Measurements from ENCODE around the gene ZNF362.

The ZNF362 gene

DNA sequence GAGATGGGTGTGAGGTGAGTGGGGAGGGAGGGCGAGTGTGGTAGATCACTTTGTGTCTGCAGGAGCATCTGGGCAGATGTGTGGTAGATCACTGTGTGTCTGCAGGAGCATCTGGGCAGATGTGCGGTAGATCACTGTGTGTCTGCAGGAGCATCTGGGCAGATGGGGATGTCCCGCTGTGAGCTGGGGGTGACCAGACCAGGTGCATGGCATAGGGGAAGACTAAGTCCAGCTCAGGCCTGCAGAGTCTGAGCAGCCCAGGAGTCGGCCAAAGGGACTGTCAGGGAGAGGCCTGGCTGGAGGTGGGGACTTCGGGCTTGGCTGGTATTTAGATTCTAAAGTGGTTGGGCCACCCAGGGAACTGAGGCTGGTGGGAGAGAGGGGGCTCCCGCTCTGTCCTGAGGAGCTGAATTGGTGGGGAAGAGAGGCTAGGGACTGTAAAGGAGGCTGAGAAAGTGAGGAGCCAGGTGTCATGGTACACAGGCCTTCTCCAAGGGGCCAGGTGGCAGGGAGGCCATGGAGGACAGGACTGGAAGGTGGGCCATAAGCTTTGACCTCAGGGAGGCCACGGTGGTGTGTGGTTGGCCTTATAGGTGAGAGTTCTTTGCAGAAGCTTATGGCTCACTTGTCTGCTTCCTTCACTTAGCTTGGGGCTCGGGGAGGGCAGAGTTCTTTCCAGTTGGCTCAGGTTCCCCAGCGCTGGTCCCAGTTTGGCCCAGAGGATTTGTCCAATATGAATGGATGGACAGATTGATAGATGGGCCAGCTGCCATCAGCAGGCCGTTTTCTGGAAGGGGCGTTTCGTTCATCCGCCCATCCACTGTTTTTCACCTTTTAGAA lies 15.6 kb downstream of the ZNF362 start:
- Histone ChIP-seq H3K4me3 (ENCODE audit: low read length) (no peak overlapping the region), H3K9me2 (replicated peaks; ENCODE audit: control insufficient read depth, low read length) (no peaks in the 10 kb centered on the region), H3K4me1 (ENCODE audit: control insufficient read depth, low read length) (peaks cover 4% of the 10 kb centered on the region; the same call in 1 of the 2 replicates), H3K9me3 (ENCODE audit: control insufficient read depth, insufficient read depth, low read length) (no peaks in the 10 kb centered on the region), H3K4me2 (ENCODE audit: low read length) (no peak overlapping the region), H3F3A (ENCODE audit: control insufficient read depth, insufficient read depth) (no peaks in the 10 kb centered on the region), H3K27me3 (ENCODE audit: control insufficient read depth, low read length) (no peaks in the 10 kb centered on the region), H3K79me2 (ENCODE audit: control insufficient read depth, low read length) (no peaks in the 10 kb centered on the region), H4K20me1 (ENCODE audit: control insufficient read depth, insufficient read depth, low read depth, low read length) (no peaks in the 10 kb centered on the region), H3K36me3 (ENCODE audit: control insufficient read depth, low read length) (no peaks in the 10 kb centered on the region), H3K27ac (ENCODE audit: low read depth, low read length) (no peak overlapping the region)
- TF ChIP-seq, protein P1, sequence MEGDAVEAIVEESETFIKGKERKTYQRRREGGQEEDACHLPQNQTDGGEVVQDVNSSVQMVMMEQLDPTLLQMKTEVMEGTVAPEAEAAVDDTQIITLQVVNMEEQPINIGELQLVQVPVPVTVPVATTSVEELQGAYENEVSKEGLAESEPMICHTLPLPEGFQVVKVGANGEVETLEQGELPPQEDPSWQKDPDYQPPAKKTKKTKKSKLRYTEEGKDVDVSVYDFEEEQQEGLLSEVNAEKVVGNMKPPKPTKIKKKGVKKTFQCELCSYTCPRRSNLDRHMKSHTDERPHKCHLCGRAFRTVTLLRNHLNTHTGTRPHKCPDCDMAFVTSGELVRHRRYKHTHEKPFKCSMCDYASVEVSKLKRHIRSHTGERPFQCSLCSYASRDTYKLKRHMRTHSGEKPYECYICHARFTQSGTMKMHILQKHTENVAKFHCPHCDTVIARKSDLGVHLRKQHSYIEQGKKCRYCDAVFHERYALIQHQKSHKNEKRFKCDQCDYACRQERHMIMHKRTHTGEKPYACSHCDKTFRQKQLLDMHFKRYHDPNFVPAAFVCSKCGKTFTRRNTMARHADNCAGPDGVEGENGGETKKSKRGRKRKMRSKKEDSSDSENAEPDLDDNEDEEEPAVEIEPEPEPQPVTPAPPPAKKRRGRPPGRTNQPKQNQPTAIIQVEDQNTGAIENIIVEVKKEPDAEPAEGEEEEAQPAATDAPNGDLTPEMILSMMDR (IDR thresholded peaks at IDR 0.05; ENCODE audit: low read depth, low read length, poor library complexity, severe bottlenecking), result no peak

DNA sequence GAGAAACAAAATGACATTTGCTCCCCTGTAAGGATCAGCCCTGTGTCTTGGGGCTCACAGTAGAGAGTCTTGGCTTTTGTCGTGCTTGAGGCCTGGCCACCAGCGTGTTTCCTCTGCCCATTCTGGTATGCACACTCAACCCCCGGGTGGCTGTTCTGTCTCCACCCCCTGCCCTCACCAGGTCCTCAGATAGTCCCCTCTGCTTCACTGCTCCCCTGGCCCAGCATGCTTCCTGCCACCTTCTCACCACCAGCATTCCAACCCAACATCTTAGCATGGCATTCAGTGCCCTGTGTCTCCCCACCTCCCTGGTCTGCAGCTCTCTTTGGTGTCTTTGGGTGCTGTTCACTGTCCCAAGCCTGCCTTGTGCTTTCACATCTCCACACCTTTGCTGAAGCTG lies 16.2 kb downstream of the ZNF362 start:
- H3K27me3 ChIP-seq (ENCODE audit: control insufficient read depth, low read length), result no peaks in the 10 kb centered on the region
- H3K9me3 ChIP-seq (ENCODE audit: control insufficient read depth, insufficient read depth, low read length), result no peaks in the 10 kb centered on the region
- no peak overlapping the region for H3K27ac ChIP-seq (ENCODE audit: low read depth, low read length)
- TF ChIP-seq EZH2phosphoT487 (IDR thresholded peaks at IDR 0.05; ENCODE audit: borderline replicate concordance, low read length), result no peak
- TF ChIP-seq, protein P1 (IDR thresholded peaks at IDR 0.05; ENCODE audit: low read depth, low read length, poor library complexity, severe bottlenecking), result no peak
- no peaks in the 10 kb centered on the region for H3K79me2 ChIP-seq (ENCODE audit: control insufficient read depth, low read length)
- H3K4me2 ChIP-seq (ENCODE audit: low read length), result no peak overlapping the region
- no peaks in the 10 kb centered on the region for H4K20me1 ChIP-seq (ENCODE audit: control insufficient read depth, insufficient read depth, low read depth, low read length)
- H3K4me3 ChIP-seq (ENCODE audit: low read length), result no peak overlapping the region
- peaks cover 4% of the 10 kb centered on the region; the same call in 1 of the 2 replicates for H3K4me1 ChIP-seq (ENCODE audit: control insufficient read depth, low read length)
- no peaks in the 10 kb centered on the region for H3K9me2 ChIP-seq (replicated peaks; ENCODE audit: control insufficient read depth, low read length)
- H3F3A ChIP-seq (ENCODE audit: control insufficient read depth, insufficient read depth), result no peaks in the 10 kb centered on the region
- no peaks in the 10 kb centered on the region for H3K36me3 ChIP-seq (ENCODE audit: control insufficient read depth, low read length)

DNA sequence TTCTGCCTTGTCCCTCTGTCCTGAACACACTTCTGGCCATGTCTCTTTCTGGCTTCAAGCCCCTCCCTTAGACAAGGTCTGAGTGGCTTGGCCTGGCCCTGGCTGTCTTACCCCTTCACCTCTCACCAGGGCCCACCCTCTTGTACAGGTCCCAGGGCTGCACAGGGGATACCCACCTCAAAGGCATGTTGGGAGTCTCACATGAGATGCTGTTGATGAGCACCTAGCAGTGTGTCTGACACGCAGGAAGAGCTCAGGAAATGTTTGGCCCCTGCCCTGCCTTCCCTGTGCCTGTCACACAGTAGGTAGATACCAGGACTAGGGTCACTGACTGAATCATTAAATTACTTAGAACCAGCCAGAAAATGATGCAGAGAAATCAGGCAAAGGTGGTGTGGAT lies 16.6 kb downstream of the ZNF362 start:
- no peak overlapping the region for H3K4me2 ChIP-seq (ENCODE audit: low read length)
- H3K4me3 ChIP-seq (ENCODE audit: low read length), result no peak overlapping the region
- H3K79me2 ChIP-seq (ENCODE audit: control insufficient read depth, low read length), result no peaks in the 10 kb centered on the region
- peaks cover 4% of the 10 kb centered on the region; the same call in 1 of the 2 replicates for H3K4me1 ChIP-seq (ENCODE audit: control insufficient read depth, low read length)
- no peaks in the 10 kb centered on the region for H3F3A ChIP-seq (ENCODE audit: control insufficient read depth, insufficient read depth)
- no peaks in the 10 kb centered on the region for H3K9me2 ChIP-seq (replicated peaks; ENCODE audit: control insufficient read depth, low read length)
- no peaks in the 10 kb centered on the region for H3K9me3 ChIP-seq (ENCODE audit: control insufficient read depth, insufficient read depth, low read length)
- TF ChIP-seq, protein P1 (IDR thresholded peaks at IDR 0.05; ENCODE audit: low read depth, low read length, poor library complexity, severe bottlenecking), result no peak
- no peak overlapping the region for H3K27ac ChIP-seq (ENCODE audit: low read depth, low read length)
- no peaks in the 10 kb centered on the region for H3K36me3 ChIP-seq (ENCODE audit: control insufficient read depth, low read length)
- no peaks in the 10 kb centered on the region for H3K27me3 ChIP-seq (ENCODE audit: control insufficient read depth, low read length)
- no peaks in the 10 kb centered on the region for H4K20me1 ChIP-seq (ENCODE audit: control insufficient read depth, insufficient read depth, low read depth, low read length)
